Stomach (tissue), 4 donors: ENCODE results near the gene SLC41A3.

Source experiments
- CTCF ChIP-seq, 7 experiments: fragments of 450-650 bp in 4 of 7; fragments of 200-600 bp in 3 of 7; sonication (generic) in 3 of 7; IDR thresholded peaks; one replicate each; pipeline ENCODE4 v1.5.1; 2016 to 2019; ENCODE audit warnings: antibody characterized with exemption in 7 of 7, control low read depth in 2 of 7, mild to moderate bottlenecking in 1 of 7
- EP300 ChIP-seq: sonication (generic); formaldehyde crosslinking; IDR thresholded peaks from one replicate; pipeline ENCODE4 v1.6.1; 2017; ENCODE audit warnings: antibody characterized with exemption
- POLR2A ChIP-seq, 4 donors: fragments of 450-650 bp; IDR thresholded peaks; one replicate each; pipeline ENCODE4 v1.6.1; 2016; ENCODE audit warnings: antibody characterized with exemption in 4 of 4, control low read depth in 2 of 4, mild to moderate bottlenecking in 1 of 4, moderate library complexity in 1 of 4
- POLR2AphosphoS5 ChIP-seq, 3 donors: sonication (generic); formaldehyde crosslinking; IDR thresholded peaks; one replicate each; pipeline ENCODE4 v1.6.1; 2016; ENCODE audit warnings: antibody characterized with exemption in 3 of 3

- TF ChIP-seq POLR2AphosphoS5 (IDR thresholded peaks at IDR 0.05), result no peak
- TF ChIP-seq CTCF (IDR thresholded peaks at IDR 0.05), result no peak
- no peak for TF ChIP-seq POLR2A (IDR thresholded peaks at IDR 0.05)
- TF ChIP-seq EP300, result no peak
Measured at GRCh38 chr3:126064627-126065258, 19.2 kb downstream of the SLC41A3 start.
